CD4-positive, alpha-beta T cell treated with Interleukin-6 for 4 hours (primary cell): Measurements from ENCODE around the gene PTBP3.
"Not testable (repeated sequence)": the region's sequence is repeated elsewhere in the genome, so short reads cannot be mapped to it uniquely, and the experiment has no call there.

Source experiments
- DNase-seq: peaks from one replicate; pipeline ENCODE4 v3.0.0-alpha.2; 2020; ENCODE audit warnings: mixed read lengths

PTBP3 gene

DNA sequence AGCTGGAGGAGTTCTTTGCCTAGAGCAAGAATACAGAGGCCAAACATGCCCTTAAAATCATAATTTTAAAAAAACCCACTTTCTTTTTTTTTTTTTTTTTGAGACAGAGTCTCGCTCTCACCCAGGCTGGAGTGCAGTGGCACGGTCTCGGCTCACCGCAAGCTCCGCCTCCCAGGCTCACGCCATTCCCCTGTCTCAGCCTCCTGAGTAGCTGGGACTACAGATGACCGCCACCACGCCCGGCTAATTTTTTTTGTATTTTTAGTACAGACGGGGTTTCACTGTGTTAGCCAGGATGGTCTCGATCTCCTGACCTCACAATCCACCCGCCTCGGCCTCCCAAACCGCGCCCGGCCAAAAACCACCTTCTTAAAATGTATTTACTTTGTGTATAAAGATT, 66.3 kb downstream of the PTBP3 start:
- not testable (repeated sequence) for DNase-seq

DNA sequence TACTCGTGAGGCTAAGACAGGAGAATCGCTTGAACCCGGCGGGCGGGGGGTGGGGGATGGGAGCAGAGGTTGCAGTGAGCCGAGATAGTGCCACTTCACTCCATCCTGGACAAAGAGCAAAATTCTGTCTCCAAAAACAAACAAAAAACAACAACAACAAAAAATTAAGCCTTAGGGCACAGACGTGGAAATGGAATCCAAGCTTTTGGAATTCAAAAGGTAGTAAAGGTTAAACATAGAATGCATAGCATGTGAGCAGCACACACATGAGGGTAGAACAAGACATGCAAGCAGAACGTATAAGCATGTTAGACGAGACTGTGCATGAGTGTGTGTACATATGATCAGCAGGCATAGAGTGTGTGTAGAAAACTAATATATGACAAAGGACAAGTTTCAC, 68.0 kb downstream of the PTBP3 start:
- DNase-seq, result no peak

DNA sequence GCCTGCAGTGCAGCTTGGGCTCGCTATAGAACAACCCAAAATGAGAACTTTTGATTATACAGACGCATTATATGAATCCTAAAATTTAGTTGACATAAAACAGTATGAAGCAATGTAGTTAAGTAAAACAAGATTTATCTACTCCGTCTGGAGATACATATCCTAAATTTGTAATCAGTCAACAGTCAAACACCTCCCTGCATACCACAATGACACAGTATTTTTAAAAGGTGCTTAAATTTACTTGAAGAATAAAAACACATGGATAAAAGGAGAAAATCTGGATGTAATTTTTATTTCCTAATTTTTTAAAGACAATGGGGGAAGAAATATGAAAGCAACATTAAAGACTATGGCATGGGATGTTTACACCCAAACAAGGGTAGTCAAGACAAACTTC, 70.8 kb downstream of the PTBP3 start:
- no peak for DNase-seq

DNA sequence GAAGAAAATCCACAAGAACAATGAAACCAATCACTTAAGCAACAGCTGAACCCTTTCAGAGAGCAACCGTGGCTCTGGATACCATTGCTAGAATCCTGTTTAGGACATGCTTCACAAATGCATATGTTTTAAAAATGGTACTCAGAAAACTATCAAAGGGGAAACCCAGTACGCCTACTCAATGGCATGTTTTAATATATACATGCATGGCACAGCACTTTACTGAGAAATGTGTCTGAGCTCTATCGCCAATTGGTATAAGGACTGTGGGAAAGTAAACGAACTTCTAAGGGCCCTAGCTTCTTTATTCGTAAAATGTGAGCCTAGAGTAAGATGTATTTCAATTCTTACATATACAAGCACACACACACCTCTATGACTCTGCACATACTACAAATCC, 72.3 kb downstream of the PTBP3 start:
- no peak for DNase-seq

DNA sequence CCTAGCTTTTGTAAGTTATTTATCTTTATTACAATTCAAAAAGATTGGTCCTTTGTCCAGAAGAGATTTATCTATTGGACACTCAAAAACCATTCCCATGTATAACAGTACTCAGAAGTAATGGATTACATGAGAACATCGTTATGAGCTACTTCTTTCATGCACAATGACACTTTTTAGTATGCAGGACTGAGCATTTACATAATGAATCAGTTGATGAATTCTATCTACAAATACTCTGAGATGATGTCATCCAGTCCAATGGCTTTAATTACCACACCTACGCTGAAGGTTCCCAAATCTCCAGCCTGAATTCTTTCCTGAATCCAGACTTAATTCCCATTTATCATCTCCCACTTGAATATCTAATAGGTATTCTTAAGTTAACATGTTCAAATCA, 75.3 kb downstream of the PTBP3 start:
- no peak for DNase-seq

DNA sequence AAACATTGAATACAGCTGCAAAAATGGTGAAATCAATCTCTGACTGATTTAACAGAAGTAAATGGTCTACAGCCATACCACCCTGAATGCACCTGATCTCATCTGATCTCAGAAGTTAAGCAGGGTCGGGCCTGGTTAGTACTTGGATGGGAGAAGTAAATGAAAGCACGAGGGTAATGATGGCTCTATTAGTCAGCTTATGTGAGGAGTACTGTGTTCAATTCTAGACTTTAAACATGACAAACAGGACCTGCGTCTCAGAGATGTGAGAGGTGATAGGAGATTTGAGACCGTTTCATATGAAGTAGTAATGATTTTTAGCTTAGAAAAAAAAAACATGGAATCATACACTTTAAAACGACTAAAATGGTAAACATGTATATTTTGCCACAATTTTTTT, 81.2 kb downstream of the PTBP3 start:
- no peak for DNase-seq

DNA sequence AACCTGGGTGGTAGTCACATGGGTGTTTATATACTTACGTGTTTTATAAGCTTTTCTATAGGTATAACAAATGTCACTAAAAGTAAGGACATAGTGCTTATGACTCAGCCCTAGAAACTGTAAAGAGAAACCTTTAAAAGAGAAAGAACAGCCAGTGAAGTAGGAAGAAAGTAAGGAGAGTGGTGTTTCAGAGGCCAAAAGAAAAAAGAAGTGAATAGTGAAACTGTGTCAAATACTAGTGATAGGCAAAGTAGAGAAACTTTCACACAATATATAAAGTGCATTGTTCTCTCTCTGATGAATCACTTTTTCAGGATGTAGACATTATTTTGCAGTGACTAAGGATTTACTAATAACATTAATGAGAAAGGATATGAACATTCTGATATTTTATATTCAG, 84.1 kb downstream of the PTBP3 start:
- DNase-seq, result no peak

DNA sequence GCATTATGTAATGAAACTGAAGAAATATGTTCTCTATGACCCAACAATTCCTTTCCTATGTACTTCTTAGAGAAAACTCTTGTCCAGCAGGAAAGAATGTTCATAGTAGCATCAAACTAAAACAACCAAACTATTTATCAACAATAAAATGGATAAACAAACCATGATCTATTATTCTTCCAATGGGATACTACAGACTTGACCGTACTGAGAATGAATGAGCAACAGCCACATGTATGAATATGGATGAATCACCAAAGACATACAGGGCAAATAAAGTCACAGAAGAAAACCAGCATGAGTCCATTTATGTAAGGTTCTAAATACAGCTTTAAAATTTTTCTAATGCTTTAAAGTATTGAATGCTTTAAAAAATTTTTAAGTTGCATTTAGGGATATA, 84.7 kb downstream of the PTBP3 start:
- no peak for DNase-seq

DNA sequence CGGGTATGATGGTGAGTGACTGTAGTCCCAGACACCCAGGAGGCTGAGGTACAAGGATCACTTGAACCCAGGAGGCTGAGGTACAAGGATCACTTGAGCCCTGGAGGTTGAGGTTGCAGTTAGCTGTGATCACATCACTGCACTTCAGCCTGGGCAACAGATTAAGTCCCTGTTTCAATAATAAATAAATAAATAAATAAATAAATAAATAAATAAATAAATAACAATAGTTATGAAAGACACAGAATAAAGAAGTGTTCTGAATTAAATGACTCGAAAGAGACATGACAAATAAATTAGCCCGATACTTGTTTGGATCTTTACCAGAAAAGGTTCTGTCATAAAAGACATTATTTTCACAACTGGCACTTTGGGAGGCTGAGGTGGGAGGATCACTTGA, 86.3 kb downstream of the PTBP3 start:
- DNase-seq, result no peak

DNA sequence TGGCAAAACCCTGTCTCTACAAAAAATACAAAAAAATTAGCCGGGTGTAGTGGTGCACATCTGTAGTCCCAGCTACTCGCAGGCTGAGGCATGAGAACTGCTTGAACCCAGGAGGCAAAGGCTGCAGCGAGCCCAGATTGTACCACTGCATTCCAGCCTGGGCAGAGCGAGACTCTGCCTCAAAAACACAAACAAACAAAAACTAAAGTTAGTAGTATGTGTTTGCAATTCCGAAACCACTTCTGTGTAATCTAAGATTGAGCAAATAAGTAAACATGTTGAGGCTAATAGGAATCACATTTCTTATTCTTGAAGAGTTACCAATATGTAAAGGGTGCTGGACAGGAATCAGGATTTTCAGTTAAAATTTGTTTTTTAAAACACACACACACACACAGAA, 88.3 kb downstream of the PTBP3 start:
- no peak for DNase-seq

DNA sequence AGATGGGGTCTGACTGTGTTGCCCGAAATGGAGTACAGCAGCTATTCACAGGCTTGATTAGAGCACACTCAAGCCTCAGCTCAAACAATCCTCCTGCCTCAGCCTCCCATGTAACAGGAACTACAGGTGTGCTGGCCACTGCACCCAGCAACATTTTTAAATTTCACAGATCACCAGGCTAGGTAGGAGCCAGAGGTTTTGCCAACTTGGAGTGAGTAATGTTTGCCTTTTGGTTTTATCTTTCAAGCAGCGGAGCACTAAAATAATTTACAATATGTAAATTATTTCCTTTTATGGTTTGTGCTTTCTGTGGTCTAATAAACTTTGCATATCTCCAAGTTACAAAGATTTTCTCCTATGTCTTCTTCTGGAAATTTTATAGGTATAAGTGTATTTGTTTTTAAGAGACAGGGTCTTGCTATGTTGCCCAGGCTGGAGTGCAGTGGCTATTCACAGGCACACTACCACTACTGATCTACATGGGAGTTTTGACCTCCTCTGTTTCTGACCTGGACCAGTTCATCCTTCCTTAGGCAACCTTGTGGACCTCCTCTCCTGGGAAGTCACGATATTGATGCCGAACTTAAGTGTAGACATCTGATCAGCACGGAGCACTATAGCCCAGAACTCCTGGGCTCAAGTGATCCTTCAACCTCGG, 91.1 kb downstream of the PTBP3 start:
- no peak for DNase-seq

DNA sequence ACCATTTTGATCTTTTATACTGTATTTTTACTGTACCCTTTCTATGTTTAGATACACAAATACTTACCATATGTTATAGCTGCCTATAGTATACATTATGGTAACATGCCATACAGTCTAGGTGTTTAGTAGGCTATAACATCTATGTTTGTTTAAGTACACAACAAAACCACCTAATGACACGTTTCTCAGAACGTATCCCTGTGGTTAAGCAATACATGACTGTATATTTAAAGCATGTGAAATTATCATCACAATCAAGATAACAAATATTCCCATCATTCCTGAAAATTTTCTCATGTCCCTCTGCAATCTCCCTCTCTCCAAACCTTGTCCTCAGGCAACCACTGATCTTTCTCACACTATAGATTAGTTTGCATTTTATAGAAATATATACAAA, 91.9 kb downstream of the PTBP3 start:
- DNase-seq, result no peak

DNA sequence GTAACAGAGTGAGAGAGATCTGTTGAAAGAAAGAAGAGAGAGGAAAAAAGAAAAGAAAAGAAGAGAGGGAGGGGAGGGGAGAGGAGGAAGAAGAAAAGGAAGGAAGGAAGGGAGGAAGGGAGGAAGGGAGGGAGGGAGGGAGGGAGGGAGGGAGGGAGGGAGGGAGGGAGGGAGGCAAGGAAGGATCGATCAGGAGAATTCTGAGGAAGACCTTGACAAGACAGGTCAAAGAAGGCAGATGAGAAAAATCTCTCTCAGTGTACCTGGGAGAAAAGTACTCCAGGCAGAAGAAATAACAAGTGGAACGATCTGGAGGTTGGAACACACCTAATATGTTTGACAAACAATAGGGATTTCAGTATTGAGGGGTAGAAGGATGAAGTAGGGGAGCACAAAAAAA, 93.7 kb downstream of the PTBP3 start:
- no peak for DNase-seq

DNA sequence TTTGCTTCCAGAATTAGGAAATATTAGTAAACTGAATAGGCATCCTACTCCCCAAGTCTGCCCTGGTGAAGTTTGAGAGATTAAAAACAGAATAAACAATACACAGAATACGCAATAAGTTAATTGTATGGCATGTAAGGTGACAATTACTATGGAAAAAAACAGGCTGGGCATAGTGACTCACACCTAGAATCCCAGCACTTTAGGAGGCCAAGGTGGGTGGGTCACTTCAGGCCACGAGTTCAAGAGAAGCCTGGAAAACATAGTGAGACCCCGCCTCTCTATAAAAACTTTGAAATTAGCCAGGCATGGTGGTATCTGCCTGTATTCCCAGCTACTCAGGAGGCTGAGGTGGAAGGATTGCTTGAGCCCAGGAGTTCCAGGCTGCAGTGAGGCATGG, 94.1 kb downstream of the PTBP3 start:
- no peak for DNase-seq

DNA sequence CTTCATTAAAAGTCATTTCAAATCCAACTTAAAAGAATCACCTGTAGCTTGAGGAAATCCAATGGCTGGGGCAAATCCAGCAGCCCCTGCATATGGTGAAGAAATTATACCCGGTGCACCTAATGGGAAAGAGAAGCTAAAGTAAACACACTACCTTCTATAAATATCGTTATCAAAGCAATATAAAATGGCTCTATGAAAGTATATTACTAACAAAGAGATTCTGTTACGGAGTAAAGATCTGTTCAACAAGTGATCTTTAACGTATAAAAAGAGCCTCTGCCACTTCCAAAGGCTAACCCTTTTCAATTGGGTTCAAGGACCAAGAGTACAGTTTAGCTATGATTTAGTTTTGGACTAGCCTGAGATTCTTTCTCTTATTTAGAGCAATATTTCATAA, 98.6 kb downstream of the PTBP3 start:
- DNase-seq, result no peak

DNA sequence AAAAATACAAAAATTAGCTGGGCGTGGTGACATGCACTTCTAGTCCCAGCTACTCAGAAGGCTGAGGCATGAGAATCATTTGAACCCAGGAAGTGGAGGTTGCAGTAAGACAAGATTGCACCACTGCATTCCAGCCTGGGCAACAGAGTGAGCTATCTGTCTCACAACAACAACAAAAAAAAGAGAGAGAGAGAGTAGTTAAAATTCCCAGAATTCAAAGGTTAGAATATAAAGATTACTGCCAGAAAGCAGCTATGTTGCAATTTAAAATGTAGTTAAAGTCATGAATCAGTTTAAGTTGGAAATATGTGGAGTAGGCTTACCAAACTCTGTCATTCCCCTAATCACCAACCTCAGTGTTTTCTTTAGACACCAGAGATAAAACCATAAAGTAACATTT, 99.7 kb downstream of the PTBP3 start:
- no peak for DNase-seq

DNA sequence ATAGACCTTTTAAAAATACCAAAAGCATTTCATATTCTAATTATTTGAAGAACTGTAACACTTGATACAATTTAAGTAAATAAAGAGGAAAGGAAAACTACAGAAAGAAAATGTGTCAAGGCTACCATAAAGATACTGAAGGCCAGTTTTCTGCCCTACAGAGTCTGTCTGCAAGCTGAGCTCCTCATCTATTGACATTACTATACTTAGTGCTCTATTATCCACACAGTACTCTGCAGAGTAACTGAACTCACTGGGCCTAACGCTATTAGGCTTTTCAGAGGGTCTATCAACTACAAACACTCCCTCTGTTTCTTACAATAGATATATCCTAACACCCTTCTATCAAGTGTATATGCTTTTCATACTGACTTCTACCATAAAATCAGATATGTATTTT, 101.2 kb downstream of the PTBP3 start:
- DNase-seq, result no peak

DNA sequence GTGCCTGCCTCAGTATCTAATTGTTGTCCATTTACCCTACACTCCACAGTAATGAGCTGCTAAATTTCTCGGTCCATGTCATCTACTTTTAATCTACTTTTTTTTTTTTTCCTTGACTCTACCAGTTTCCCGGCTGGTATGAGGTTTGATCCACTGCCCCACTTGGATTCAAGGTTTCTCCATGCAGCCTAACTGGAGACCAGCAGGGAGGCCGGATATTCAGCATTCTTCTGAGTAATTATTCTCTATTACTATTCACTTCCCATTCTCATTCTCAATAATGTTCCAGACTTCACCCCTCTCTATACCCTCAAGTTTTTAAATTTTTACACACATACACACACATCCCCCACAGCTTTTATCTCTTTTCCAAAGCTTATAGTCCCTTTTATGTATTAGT, 107.3 kb downstream of the PTBP3 start:
- DNase-seq, result no peak

DNA sequence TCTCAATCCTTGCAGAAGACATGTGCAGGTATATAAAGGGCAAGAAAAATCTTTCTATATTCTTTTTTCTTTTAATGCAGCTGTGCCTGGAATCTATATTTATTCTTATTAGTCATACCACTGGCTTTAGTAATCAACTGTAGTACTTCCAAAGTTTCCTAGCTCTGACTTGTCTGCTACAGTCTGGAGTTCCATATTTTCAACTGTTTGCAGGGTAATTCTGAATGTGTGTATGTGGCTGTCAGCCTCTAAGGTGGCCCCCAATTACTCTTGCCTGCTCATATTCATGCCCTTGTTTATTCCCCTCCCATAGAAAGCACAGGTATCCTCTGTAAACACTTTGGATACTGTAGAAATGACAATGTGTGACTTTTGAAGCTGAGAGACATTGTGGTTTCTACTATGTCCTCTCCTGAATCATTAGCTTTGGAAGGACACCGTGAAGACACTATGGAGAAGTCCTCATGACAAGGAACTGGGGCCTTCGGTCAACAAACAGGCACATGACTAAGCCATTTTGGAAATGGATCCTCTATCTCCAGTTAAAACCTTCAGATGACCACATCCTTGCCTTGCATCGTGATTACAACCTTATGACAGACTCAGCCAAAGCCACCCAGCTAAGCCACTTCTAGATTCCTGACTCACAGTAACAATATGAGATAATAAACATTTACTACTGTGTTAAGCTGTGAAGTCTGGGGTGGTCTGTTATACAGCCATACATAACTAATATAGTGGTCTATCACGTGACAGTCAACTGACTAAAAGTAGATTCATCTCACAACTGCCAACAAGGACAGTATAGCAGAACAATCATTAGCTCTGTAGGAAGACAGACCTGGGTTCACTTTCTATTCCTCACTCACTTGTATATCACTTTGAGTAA, 108.8 kb downstream of the PTBP3 start:
- DNase-seq, result no peak

DNA sequence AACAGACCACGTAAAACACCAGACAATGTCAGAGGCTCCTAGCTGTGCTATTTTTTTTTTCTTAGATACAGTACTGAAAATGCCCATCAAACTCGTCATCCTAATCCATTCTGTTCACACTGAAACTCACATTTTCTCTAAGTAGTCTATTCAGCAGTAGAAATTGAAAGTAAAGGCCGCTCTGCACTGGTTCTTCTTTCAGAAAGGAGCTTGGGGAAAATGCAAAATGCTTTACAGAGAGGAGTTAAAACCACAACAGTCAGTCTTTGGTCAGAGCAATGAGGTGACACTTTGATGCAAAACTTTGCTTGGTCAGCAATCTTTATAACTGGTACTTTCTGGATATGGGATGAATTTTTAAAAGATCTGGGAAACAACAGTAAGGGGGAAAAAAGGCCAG, 114.5 kb downstream of the PTBP3 start:
- no peak for DNase-seq

DNA sequence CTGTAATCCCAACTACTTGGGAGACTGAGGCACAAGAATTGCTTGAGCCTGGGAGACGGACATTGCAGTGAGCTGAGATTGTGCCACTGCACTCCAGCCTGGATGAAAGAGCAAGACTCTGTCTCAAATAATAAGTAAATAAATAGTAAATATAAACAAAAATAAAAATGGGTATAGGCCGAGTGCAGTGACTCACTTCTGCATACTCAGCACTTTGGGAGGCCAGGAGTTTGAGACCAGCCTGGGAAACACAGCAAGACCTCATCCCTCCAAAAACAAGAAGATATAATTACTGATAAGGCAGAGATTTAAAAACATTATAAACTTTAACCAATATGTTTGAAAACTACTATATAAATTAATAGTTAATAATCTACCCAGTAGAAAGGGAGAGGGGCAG, 120.5 kb downstream of the PTBP3 start:
- no peak for DNase-seq

DNA sequence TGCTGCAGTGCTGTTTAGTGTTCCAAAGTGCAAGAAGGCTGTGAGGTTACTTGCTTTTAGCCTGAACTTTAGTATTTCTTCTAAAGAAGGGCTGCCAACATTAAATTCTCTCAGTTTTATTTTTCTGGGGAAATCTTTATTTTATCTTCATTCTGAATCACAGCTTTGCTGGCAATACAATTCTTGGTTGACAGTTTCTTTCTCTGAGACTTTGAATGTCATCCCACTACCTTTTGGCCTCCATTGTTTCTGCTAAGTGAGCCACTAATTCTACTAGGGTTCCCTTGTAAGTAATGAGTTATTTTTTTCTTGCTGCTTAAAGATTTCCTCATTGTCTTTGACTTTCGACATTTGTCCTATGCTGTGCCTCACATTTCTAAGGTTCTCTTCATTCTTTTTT, 126.0 kb downstream of the PTBP3 start:
- no peak for DNase-seq

DNA sequence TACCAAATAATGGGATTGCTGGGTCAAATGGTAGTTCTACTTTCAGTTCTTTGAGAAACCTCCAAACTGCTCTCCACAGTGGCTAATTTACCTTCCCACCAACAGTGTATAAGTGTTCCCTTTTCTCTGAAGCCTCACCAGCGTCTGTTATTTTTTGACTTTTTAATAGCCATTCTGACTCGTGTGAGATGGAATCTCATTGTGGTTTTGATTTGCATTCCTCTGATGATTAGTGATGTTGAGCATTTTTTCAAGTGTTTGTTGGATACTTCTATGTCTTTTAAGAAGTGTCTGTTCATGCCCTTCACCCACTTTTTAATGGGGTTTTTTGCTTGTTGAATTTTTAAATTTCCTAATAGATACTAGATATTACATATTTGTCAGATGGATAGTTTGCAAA, 129.9 kb downstream of the PTBP3 start:
- DNase-seq, result no peak

DNA sequence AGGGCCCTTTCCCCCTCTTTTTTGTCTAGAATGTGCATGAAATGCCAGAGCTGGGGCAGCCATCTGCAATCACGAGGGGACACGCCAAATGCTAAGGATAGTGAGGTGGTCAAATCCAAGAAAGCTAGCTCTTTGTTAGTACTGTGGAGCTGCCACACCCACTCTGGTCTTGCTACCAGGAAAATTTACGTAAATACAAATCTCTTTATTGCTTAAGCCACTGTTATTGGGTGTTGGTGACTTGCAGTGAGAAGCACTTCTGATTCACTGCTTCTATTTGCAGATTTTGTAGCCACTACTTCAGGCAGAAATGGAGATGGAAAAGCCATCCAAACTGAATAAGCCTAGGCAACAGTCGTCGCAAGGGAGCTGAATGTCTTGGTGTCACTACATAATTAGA, 132.7 kb downstream of the PTBP3 start:
- DNase-seq, result no peak

DNA sequence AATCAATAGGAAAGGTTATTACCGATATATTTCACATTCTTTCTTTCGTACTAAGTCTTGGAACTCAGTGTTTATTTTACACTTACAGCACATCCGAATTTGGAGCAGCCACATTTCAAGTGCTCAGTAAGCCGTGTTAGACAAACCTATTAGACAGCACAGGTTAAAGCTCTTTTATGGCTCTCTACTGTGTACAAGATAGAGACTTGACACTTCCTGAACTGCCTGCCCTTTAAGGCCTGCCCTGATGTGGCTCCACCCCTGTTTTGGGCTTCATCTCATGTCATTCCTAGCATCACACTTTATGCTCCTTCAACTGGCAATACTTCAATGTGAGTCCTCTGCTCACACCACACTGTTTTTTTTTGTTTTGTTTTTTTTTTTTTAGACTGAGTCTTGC, 134.8 kb downstream of the PTBP3 start:
- DNase-seq, result no peak
